Type B pancreatic cell (in vitro differentiated cells): Measurements from ENCODE around the gene ZNF559. TPM values are rescaled to one million over a fixed set of nuclear protein-coding genes. Genes with fewer than 3 reads are reported as not detected.

Experiments
- DNase-seq: peaks from one replicate; pipeline ENCODE4 v3.0.0; 2021; ENCODE audit warnings: mixed read lengths; ENCODE audit not compliant: unreplicated experiment; ENCODE audit errors: extremely low spot score
- H3K27ac Mint-ChIP-seq: 2 replicates; pipeline ENCODE4 v1.8.0; 2021; ENCODE audit warnings: mild to moderate bottlenecking, mixed read lengths
- H3K27me3 Mint-ChIP-seq: 2 replicates; pipeline ENCODE4 v1.8.0; 2021; ENCODE audit warnings: mixed read lengths
- H3K36me3 Mint-ChIP-seq: 2 replicates; pipeline ENCODE4 v1.8.0; 2021; ENCODE audit warnings: mixed read lengths
- H3K4me1 Mint-ChIP-seq: one replicate; pipeline ENCODE4 v1.8.0; 2021; ENCODE audit warnings: mixed read lengths; ENCODE audit not compliant: unreplicated experiment
- H3K4me3 Mint-ChIP-seq: 2 replicates; pipeline ENCODE4 v1.8.0; 2021; ENCODE audit warnings: mild to moderate bottlenecking, mixed read lengths
- H3K9me3 Mint-ChIP-seq: 2 replicates; pipeline ENCODE4 v1.8.0; 2021; ENCODE audit warnings: mixed read lengths
- CTCF ChIP-seq: fragments of 200-600 bp; sonication (generic); conservative IDR thresholded peaks from 2 replicates; pipeline ENCODE4 v1.5.0; 2021; ENCODE audit warnings: antibody characterized with exemption, mild to moderate bottlenecking
- total RNA-seq: library from RNA; stranded (reverse); gene quantifications from 2 replicates; pipeline ENCODE4 v1.2.1, GENCODE V29; 2021; ENCODE audit warnings: low replicate concordance

The ZNF559 gene
- total RNA-seq, 1 donor from 2014 or later, result 33.2 TPM

GRCh38 chr19:9370738-9371619, 47.0 kb downstream of the ZNF559 start:
- H3K4me1 Mint-ChIP-seq, result no peaks in the 10 kb centered on the region
- H3K27ac Mint-ChIP-seq, result no peak overlapping the region
- DNase-seq, result no peak
- H3K4me3 Mint-ChIP-seq, result no peak overlapping the region
- peaks cover 22% of the 10 kb centered on the region for H3K9me3 Mint-ChIP-seq
- peaks cover 60% of the 10 kb centered on the region for H3K36me3 Mint-ChIP-seq
- no peak for TF ChIP-seq CTCF
- no peaks in the 10 kb centered on the region for H3K27me3 Mint-ChIP-seq

GRCh38 chr19:9381361-9381785, 57.4 kb downstream of the ZNF559 start:
- peaks cover 74% of the 10 kb centered on the region for H3K36me3 Mint-ChIP-seq
- H3K4me1 Mint-ChIP-seq, result no peaks in the 10 kb centered on the region
- H3K9me3 Mint-ChIP-seq, result peaks cover 47% of the 10 kb centered on the region
- H3K27me3 Mint-ChIP-seq, result no peaks in the 10 kb centered on the region
- no peak overlapping the region for H3K4me3 Mint-ChIP-seq
- TF ChIP-seq CTCF, result no peak
- no peak overlapping the region for H3K27ac Mint-ChIP-seq
- DNase-seq, result no peak

Other genes starting within 250 kb of the ZNF559 start
- gene OR1M1, start 237.1 kb upstream of the ZNF559 start, total RNA-seq, result 0.31 TPM in 1 of 2 replicates, not detected in the other
- 0.10 TPM in 1 of 2 replicates, not detected in the other for gene OR7G2, start 216.7 kb upstream of the ZNF559 start, total RNA-seq
- gene OR7G1, start 208.4 kb upstream of the ZNF559 start, total RNA-seq, result not detected in 2 replicates
- not detected in 2 replicates for gene OR7G3, start 197.2 kb upstream of the ZNF559 start, total RNA-seq
- 40.3 and 40.5 TPM in 2 replicates for gene ZNF317, start 183.8 kb upstream of the ZNF559 start, total RNA-seq
- gene OR7D2, start 145.2 kb upstream of the ZNF559 start, total RNA-seq, result 0.57 and 1.3 TPM in 2 replicates
- not detected in 2 replicates for gene OR7D4, start 104.6 kb upstream of the ZNF559 start, total RNA-seq
- not detected in 2 replicates for gene OR7E24, start 73.2 kb upstream of the ZNF559 start, total RNA-seq
- gene ZNF699, start 14.3 kb upstream of the ZNF559 start, total RNA-seq, result 6.0 and 7.3 TPM in 2 replicates
- gene ZNF177, start 38.8 kb downstream of the ZNF559 start, total RNA-seq, result 4.1 and 10.6 TPM in 2 replicates
- 38.3 and 40.1 TPM in 2 replicates for gene ZNF266, start 111.4 kb downstream of the ZNF559 start, total RNA-seq
- gene ZNF560, start 174.4 kb downstream of the ZNF559 start, total RNA-seq, result 0.10 TPM in 1 of 2 replicates, not detected in the other
- gene ZNF426, start 214.5 kb downstream of the ZNF559 start, total RNA-seq, result 26.7 and 32.1 TPM in 2 replicates